ENCODE data around the gene LHPP.

LHPP gene

GRCh38 chr10:124464028-124464965 lies 2.7 kb downstream of the LHPP start:
- H3K9me3 ChIP-seq (ENCODE audit: low read length): no peaks in the 10 kb centered on the region
- H3K27me3 ChIP-seq (ENCODE audit: control insufficient read depth in 1 of 2, insufficient read depth in 2 of 2, low read length in 2 of 2): no peaks in the 10 kb centered on the region
- no peak overlapping the region for H3K27ac ChIP-seq (ENCODE audit: low read depth, low read length)
- no peak overlapping the region for H3K9ac ChIP-seq (ENCODE audit: low read length)
- H3K36me3 ChIP-seq (ENCODE audit: insufficient read depth, low read length): no peaks in the 10 kb centered on the region
- H3K4me3 ChIP-seq (ENCODE audit: low read depth in 1 of 2, low read length in 2 of 2): no peak overlapping the region
- peaks cover 25% of the 10 kb centered on the region for H3K4me1 ChIP-seq (ENCODE audit: insufficient read depth, low read length)

- Histone ChIP-seq H3K4me1 (ENCODE audit: insufficient read depth, low read length) (peaks cover 25% of the 10 kb centered on the region), H3K36me3 (ENCODE audit: insufficient read depth, low read length) (no peaks in the 10 kb centered on the region), H3K27me3 (ENCODE audit: control insufficient read depth in 1 of 2, insufficient read depth in 2 of 2, low read length in 2 of 2) (no peaks in the 10 kb centered on the region), H3K4me3 (ENCODE audit: low read depth in 1 of 2, low read length in 2 of 2) (no peak overlapping the region), H3K9ac (ENCODE audit: low read length) (no peak overlapping the region), H3K27ac (ENCODE audit: low read depth, low read length) (no peak overlapping the region), H3K9me3 (ENCODE audit: low read length) (no peaks in the 10 kb centered on the region)
Observed at GRCh38 chr10:124465003-124465776, 3.6 kb downstream of the LHPP start.

GRCh38 chr10:124465777-124466488 lies 4.3 kb downstream of the LHPP start:
- Histone ChIP-seq H3K27me3 (ENCODE audit: control insufficient read depth in 1 of 2, insufficient read depth in 2 of 2, low read length in 2 of 2) (no peaks in the 10 kb centered on the region), H3K4me3 (ENCODE audit: low read depth in 1 of 2, low read length in 2 of 2) (no peak overlapping the region), H3K36me3 (ENCODE audit: insufficient read depth, low read length) (no peaks in the 10 kb centered on the region), H3K9me3 (ENCODE audit: low read length) (no peaks in the 10 kb centered on the region), H3K4me1 (ENCODE audit: insufficient read depth, low read length) (peaks cover 25% of the 10 kb centered on the region), H3K9ac (ENCODE audit: low read length) (no peak overlapping the region), H3K27ac (ENCODE audit: low read depth, low read length) (no peak overlapping the region)

GRCh38 chr10:124467165-124467564 lies 5.5 kb downstream of the LHPP start:
- H3K27me3 ChIP-seq (ENCODE audit: control insufficient read depth in 1 of 2, insufficient read depth in 2 of 2, low read length in 2 of 2): no peaks in the 10 kb centered on the region
- H3K9me3 ChIP-seq (ENCODE audit: low read length): no peaks in the 10 kb centered on the region
- H3K4me3 ChIP-seq (ENCODE audit: low read depth in 1 of 2, low read length in 2 of 2): no peak overlapping the region
- H3K36me3 ChIP-seq (ENCODE audit: insufficient read depth, low read length): no peaks in the 10 kb centered on the region
- H3K4me1 ChIP-seq (ENCODE audit: insufficient read depth, low read length): peaks cover 25% of the 10 kb centered on the region
- no peak overlapping the region for H3K9ac ChIP-seq (ENCODE audit: low read length)
- no peak overlapping the region for H3K27ac ChIP-seq (ENCODE audit: low read depth, low read length)

GRCh38 chr10:124468624-124469023 lies 7.0 kb downstream of the LHPP start:
- H3K27me3 ChIP-seq (ENCODE audit: control insufficient read depth in 1 of 2, insufficient read depth in 2 of 2, low read length in 2 of 2): no peaks in the 10 kb centered on the region
- H3K4me3 ChIP-seq (ENCODE audit: low read depth in 1 of 2, low read length in 2 of 2): no peak overlapping the region
- peaks cover 25% of the 10 kb centered on the region for H3K4me1 ChIP-seq (ENCODE audit: insufficient read depth, low read length)
- no peak overlapping the region for H3K27ac ChIP-seq (ENCODE audit: low read depth, low read length)
- no peaks in the 10 kb centered on the region for H3K36me3 ChIP-seq (ENCODE audit: insufficient read depth, low read length)
- no peaks in the 10 kb centered on the region for H3K9me3 ChIP-seq (ENCODE audit: low read length)
- no peak overlapping the region for H3K9ac ChIP-seq (ENCODE audit: low read length)

GRCh38 chr10:124469956-124470484 lies 8.4 kb downstream of the LHPP start:
- Histone ChIP-seq H3K4me1 (ENCODE audit: insufficient read depth, low read length) (peaks cover 25% of the 10 kb centered on the region), H3K36me3 (ENCODE audit: insufficient read depth, low read length) (no peaks in the 10 kb centered on the region), H3K27me3 (ENCODE audit: control insufficient read depth in 1 of 2, insufficient read depth in 2 of 2, low read length in 2 of 2) (no peaks in the 10 kb centered on the region), H3K9ac (ENCODE audit: low read length) (no peak overlapping the region), H3K9me3 (ENCODE audit: low read length) (no peaks in the 10 kb centered on the region), H3K4me3 (ENCODE audit: low read depth in 1 of 2, low read length in 2 of 2) (no peak overlapping the region), H3K27ac (ENCODE audit: low read depth, low read length) (no peak overlapping the region)

- H3K4me3 ChIP-seq (ENCODE audit: low read depth in 1 of 2, low read length in 2 of 2): no peak overlapping the region
- peaks cover 22% of the 10 kb centered on the region for H3K4me1 ChIP-seq (ENCODE audit: insufficient read depth, low read length)
- H3K27ac ChIP-seq (ENCODE audit: low read depth, low read length): no peak overlapping the region
- H3K27me3 ChIP-seq (ENCODE audit: control insufficient read depth in 1 of 2, insufficient read depth in 2 of 2, low read length in 2 of 2): no peaks in the 10 kb centered on the region
- no peaks in the 10 kb centered on the region for H3K36me3 ChIP-seq (ENCODE audit: insufficient read depth, low read length)
- no peak overlapping the region for H3K9ac ChIP-seq (ENCODE audit: low read length)
- no peaks in the 10 kb centered on the region for H3K9me3 ChIP-seq (ENCODE audit: low read length)
Observed at GRCh38 chr10:124470544-124471434, 9.2 kb downstream of the LHPP start.

GRCh38 chr10:124472071-124472470 lies 10.4 kb downstream of the LHPP start:
- no peaks in the 10 kb centered on the region for H3K36me3 ChIP-seq (ENCODE audit: insufficient read depth, low read length)
- no peak overlapping the region for H3K4me3 ChIP-seq (ENCODE audit: low read depth in 1 of 2, low read length in 2 of 2)
- H3K4me1 ChIP-seq (ENCODE audit: insufficient read depth, low read length): peaks cover 17% of the 10 kb centered on the region
- H3K9me3 ChIP-seq (ENCODE audit: low read length): no peaks in the 10 kb centered on the region
- no peaks in the 10 kb centered on the region for H3K27me3 ChIP-seq (ENCODE audit: control insufficient read depth in 1 of 2, insufficient read depth in 2 of 2, low read length in 2 of 2)
- no peak overlapping the region for H3K9ac ChIP-seq (ENCODE audit: low read length)
- no peak overlapping the region for H3K27ac ChIP-seq (ENCODE audit: low read depth, low read length)

- no peak overlapping the region for H3K4me3 ChIP-seq (ENCODE audit: low read depth in 1 of 2, low read length in 2 of 2)
- H3K36me3 ChIP-seq (ENCODE audit: insufficient read depth, low read length): no peaks in the 10 kb centered on the region
- H3K27me3 ChIP-seq (ENCODE audit: control insufficient read depth in 1 of 2, insufficient read depth in 2 of 2, low read length in 2 of 2): no peaks in the 10 kb centered on the region
- H3K9me3 ChIP-seq (ENCODE audit: low read length): no peaks in the 10 kb centered on the region
- H3K27ac ChIP-seq (ENCODE audit: low read depth, low read length): no peak overlapping the region
- no peak overlapping the region for H3K9ac ChIP-seq (ENCODE audit: low read length)
- H3K4me1 ChIP-seq (ENCODE audit: insufficient read depth, low read length): peaks cover 10% of the 10 kb centered on the region
Observed at GRCh38 chr10:124473070-124473469, 11.4 kb downstream of the LHPP start.

GRCh38 chr10:124474514-124475070 lies 13.0 kb downstream of the LHPP start:
- Histone ChIP-seq H3K27ac (ENCODE audit: low read depth, low read length) (no peak overlapping the region), H3K27me3 (ENCODE audit: control insufficient read depth in 1 of 2, insufficient read depth in 2 of 2, low read length in 2 of 2) (no peaks in the 10 kb centered on the region), H3K36me3 (ENCODE audit: insufficient read depth, low read length) (no peaks in the 10 kb centered on the region), H3K4me3 (ENCODE audit: low read depth in 1 of 2, low read length in 2 of 2) (no peak overlapping the region), H3K4me1 (ENCODE audit: insufficient read depth, low read length) (no peaks in the 10 kb centered on the region), H3K9ac (ENCODE audit: low read length) (no peak overlapping the region), H3K9me3 (ENCODE audit: low read length) (no peaks in the 10 kb centered on the region)
